Gastrocnemius medialis (tissue), 4 donors: ENCODE results near the gene ECPAS.

Source experiments
- POLR2A ChIP-seq, 2 donors: fragments of 450-650 bp; IDR thresholded peaks; one replicate each; pipeline ENCODE4 v1.6.1; 2017; ENCODE audit warnings: antibody characterized with exemption in 2 of 2, mild to moderate bottlenecking in 2 of 2, moderate library complexity in 2 of 2
- TF ChIP-seq, protein P1 (sequence below), 5 experiments: fragments of 450-650 bp in 3 of 5; fragments of 200-600 bp in 2 of 5; sonication (generic) in 2 of 5; IDR thresholded peaks in 4 of 5; conservative IDR thresholded peaks in 1 of 5; 1 replicate in 4 of 5; 2 replicates in 1 of 5; pipeline ENCODE4 v1.5.1; 2016 to 2019; ENCODE audit warnings: antibody characterized with exemption in 5 of 5, mild to moderate bottlenecking in 3 of 5, moderate library complexity in 3 of 5

DNA sequence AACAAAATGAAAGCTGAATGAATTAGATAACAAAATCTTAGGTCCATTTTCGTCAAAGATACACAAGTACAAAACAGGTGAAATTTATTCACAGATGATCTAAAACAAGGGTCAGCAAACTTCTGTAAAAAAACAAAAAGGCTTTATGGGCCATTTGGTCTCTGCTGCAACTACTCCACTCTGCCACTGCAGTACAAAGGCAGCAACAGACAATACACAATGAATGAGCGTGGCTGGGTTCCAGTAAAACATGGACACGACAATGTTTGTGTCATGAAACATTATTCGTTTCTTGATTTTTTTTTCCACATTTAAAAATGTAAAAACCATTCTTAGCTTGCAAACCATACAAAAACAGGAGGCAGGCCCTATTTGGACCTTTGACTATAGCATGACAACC is 71.9 kb downstream of the ECPAS start:
- TF ChIP-seq, protein P1, sequence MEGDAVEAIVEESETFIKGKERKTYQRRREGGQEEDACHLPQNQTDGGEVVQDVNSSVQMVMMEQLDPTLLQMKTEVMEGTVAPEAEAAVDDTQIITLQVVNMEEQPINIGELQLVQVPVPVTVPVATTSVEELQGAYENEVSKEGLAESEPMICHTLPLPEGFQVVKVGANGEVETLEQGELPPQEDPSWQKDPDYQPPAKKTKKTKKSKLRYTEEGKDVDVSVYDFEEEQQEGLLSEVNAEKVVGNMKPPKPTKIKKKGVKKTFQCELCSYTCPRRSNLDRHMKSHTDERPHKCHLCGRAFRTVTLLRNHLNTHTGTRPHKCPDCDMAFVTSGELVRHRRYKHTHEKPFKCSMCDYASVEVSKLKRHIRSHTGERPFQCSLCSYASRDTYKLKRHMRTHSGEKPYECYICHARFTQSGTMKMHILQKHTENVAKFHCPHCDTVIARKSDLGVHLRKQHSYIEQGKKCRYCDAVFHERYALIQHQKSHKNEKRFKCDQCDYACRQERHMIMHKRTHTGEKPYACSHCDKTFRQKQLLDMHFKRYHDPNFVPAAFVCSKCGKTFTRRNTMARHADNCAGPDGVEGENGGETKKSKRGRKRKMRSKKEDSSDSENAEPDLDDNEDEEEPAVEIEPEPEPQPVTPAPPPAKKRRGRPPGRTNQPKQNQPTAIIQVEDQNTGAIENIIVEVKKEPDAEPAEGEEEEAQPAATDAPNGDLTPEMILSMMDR (IDR thresholded peaks at IDR 0.05 in 4 of 5, conservative IDR thresholded peaks at IDR 0.05 in 1 of 5): no peak
- TF ChIP-seq POLR2A (IDR thresholded peaks at IDR 0.05): no peak
